Fibroblast of lung (primary cell): ENCODE results near the gene SLC2A4RG. TPM values are rescaled to one million over a fixed set of nuclear protein-coding genes. Genes with fewer than 3 reads are reported as not detected.

Source experiments
- DNase-seq, 2 donors: peaks; one replicate each; pipeline versions ENCODE4 v3.0.0 to v3.0.0-alpha.2; 2010; ENCODE audit warnings: low read depth in 2 of 2
- H2AFZ ChIP-seq: 2 replicates; pipeline ENCODE4 v1.5.1; 2012; ENCODE audit warnings: low read length, control low read depth, inconsistent platforms
- H3K27ac ChIP-seq: 2 replicates; pipeline ENCODE4 v1.5.1; 2011; ENCODE audit warnings: low read length, control low read depth; ENCODE audit not compliant: insufficient read depth
- H3K27me3 ChIP-seq: 2 replicates; pipeline ENCODE4 v1.5.1; 2011; ENCODE audit warnings: mild to moderate bottlenecking, low read length; ENCODE audit not compliant: control insufficient read depth, insufficient read depth
- H3K36me3 ChIP-seq: 2 replicates; pipeline ENCODE4 v1.5.1; 2011; ENCODE audit warnings: low read length; ENCODE audit not compliant: control insufficient read depth, insufficient read depth
- H3K4me1 ChIP-seq: 2 replicates; pipeline ENCODE4 v1.5.1; 2011; ENCODE audit warnings: low read length; ENCODE audit not compliant: control insufficient read depth, insufficient read depth; ENCODE audit errors: extremely low read depth
- H3K4me2 ChIP-seq: 2 replicates; pipeline ENCODE4 v1.5.1; 2011; ENCODE audit warnings: low read length, control low read depth; ENCODE audit not compliant: insufficient read depth; ENCODE audit errors: extremely low read depth
- H3K4me3 ChIP-seq, 4 experiments: fragments of 200-600 bp in 1 of 4; sonication (generic) in 1 of 4; replicated peaks in 1 of 4; 2 replicates each; pipeline ENCODE4 v1.5.1; 2011 to 2016; ENCODE audit warnings: low read length in 4 of 4, low read depth in 3 of 4, mild to moderate bottlenecking in 3 of 4, control low read depth in 2 of 4, inconsistent platforms in 1 of 4, mixed read lengths in 1 of 4; ENCODE audit not compliant: insufficient read depth in 1 of 4; ENCODE audit errors: control extremely low read depth in 1 of 4
- H3K79me2 ChIP-seq: 2 replicates; pipeline ENCODE4 v1.5.1; 2012; ENCODE audit warnings: mild to moderate bottlenecking, low read length, inconsistent platforms; ENCODE audit not compliant: control insufficient read depth, insufficient read depth
- H3K9ac ChIP-seq: 2 replicates; pipeline ENCODE4 v1.5.1; 2011; ENCODE audit warnings: mild to moderate bottlenecking, low read length, control low read depth; ENCODE audit not compliant: insufficient read depth
- H3K9me3 ChIP-seq: 2 replicates; pipeline ENCODE4 v1.5.1; 2012; ENCODE audit warnings: low read depth, low read length; ENCODE audit not compliant: control insufficient read depth, insufficient read depth
- H4K20me1 ChIP-seq: 2 replicates; pipeline ENCODE4 v1.5.1; 2011; ENCODE audit warnings: low read length; ENCODE audit not compliant: control insufficient read depth, insufficient read depth; ENCODE audit errors: extremely low read depth
- CTCF ChIP-seq, 2 donors: IDR thresholded peaks in 1 of 2; conservative IDR thresholded peaks in 1 of 2; 1 replicate in 1 of 2; 2 replicates in 1 of 2; pipeline ENCODE4 v1.5.1; 2011 to 2012; ENCODE audit warnings: low read length in 2 of 2, control low read depth in 1 of 2, inconsistent platforms in 1 of 2, low read depth in 1 of 2, mild to moderate bottlenecking in 1 of 2
- EZH2 ChIP-seq: IDR thresholded peaks from 2 replicates; pipeline ENCODE4 v1.5.1; 2012; ENCODE audit warnings: low read length, control low read depth, mild to moderate bottlenecking; ENCODE audit errors: missing control alignments
- polyA plus RNA-seq, 2 donors: library from polyadenylated mRNA; depleted of rRNA in 1 of 2; stranded (reverse) in 1 of 2; unstranded in 1 of 2; fragments of >200 nt; gene quantifications; 2 replicates each; pipeline ENCODE4 v1.2.1, GENCODE V29; 2011 to 2012; ENCODE audit warnings: missing spikeins in 1 of 2
- total RNA-seq: library from RNA; depleted of rRNA; stranded (reverse); fragments of >200 nt; gene quantifications from 2 replicates; pipeline ENCODE4 v1.2.1, GENCODE V29; 2014

The SLC2A4RG gene
- total and polyA plus RNA-seq, 2 donors (not counting 1 experiment from before 2014, with no cell fraction given), result 17.5 to 30.6 TPM

- H3K79me2 ChIP-seq, result peaks cover 56% of the 10 kb centered on the region
- no peaks in the 10 kb centered on the region for H4K20me1 ChIP-seq
- H3K4me3 ChIP-seq, result no peak overlapping the region
- no peak overlapping the region for H3K9ac ChIP-seq
- no peak overlapping the region for H3K27ac ChIP-seq
- no peak overlapping the region for H2AFZ ChIP-seq
- TF ChIP-seq EZH2 (no peak), CTCF (conservative IDR thresholded peaks at IDR 0.05 in 1 of 2, IDR thresholded peaks at IDR 0.05 in 1 of 2; ENCODE audit: low read depth in 1 of 2, low read length in 2 of 2) (no peak)
- DNase-seq, result no peak
- H3K9me3 ChIP-seq, result no peaks in the 10 kb centered on the region
- H3K4me1 ChIP-seq, result peaks cover 8% of the 10 kb centered on the region
- no peak overlapping the region for H3K4me2 ChIP-seq
- peaks cover 15% of the 10 kb centered on the region for H3K36me3 ChIP-seq
- H3K27me3 ChIP-seq, result no peaks in the 10 kb centered on the region
Measured at GRCh38 chr20:63711085-63711645, 28.4 kb upstream of the SLC2A4RG start.

GRCh38 chr20:63712191-63712590, 27.4 kb upstream of the SLC2A4RG start:
- Histone ChIP-seq H3K79me2 (peaks cover 48% of the 10 kb centered on the region), H3K4me2 (no peak overlapping the region), H4K20me1 (no peaks in the 10 kb centered on the region), H3K4me1 (peaks cover 2% of the 10 kb centered on the region), H3K9ac (no peak overlapping the region), H3K36me3 (peaks cover 10% of the 10 kb centered on the region), H2AFZ (no peak overlapping the region), H3K4me3 (no peak overlapping the region), H3K27ac (no peak overlapping the region), H3K9me3 (no peaks in the 10 kb centered on the region), H3K27me3 (no peaks in the 10 kb centered on the region)
- TF ChIP-seq CTCF (conservative IDR thresholded peaks at IDR 0.05 in 1 of 2, IDR thresholded peaks at IDR 0.05 in 1 of 2; ENCODE audit: low read depth in 1 of 2, low read length in 2 of 2) (no peak), EZH2 (no peak)
- DNase-seq, result no peak

- H2AFZ ChIP-seq, result no peak overlapping the region
- DNase-seq, result no peak
- no peak overlapping the region for H3K4me3 ChIP-seq
- no peak for TF ChIP-seq EZH2
- TF ChIP-seq CTCF (conservative IDR thresholded peaks at IDR 0.05 in 1 of 2, IDR thresholded peaks at IDR 0.05 in 1 of 2; ENCODE audit: low read depth in 1 of 2, low read length in 2 of 2), result no peak
- peaks cover 36% of the 10 kb centered on the region for H3K79me2 ChIP-seq
- H3K36me3 ChIP-seq, result peaks cover 9% of the 10 kb centered on the region
- no peaks in the 10 kb centered on the region for H3K9me3 ChIP-seq
- H4K20me1 ChIP-seq, result no peaks in the 10 kb centered on the region
- H3K27ac ChIP-seq, result no peak overlapping the region
- no peak overlapping the region for H3K9ac ChIP-seq
- H3K4me2 ChIP-seq, result no peak overlapping the region
- H3K4me1 ChIP-seq, result no peaks in the 10 kb centered on the region
- H3K27me3 ChIP-seq, result no peaks in the 10 kb centered on the region
Measured at GRCh38 chr20:63714858-63715257, 24.7 kb upstream of the SLC2A4RG start.
